B cell (primary cell): ENCODE measurements around the gene SULT1C4. TPM values are rescaled to one million over a fixed set of nuclear protein-coding genes. Genes with fewer than 3 reads are reported as not detected.

ENCODE experiments used
- ATAC-seq: fragments of 200-7000 bp; cut with Tn5 transposase; one replicate; pipeline ENCODE4 v1.10.0; 2021; ENCODE audit warnings: low read depth, mild to moderate bottlenecking, moderate number of reproducible peaks, moderate library complexity
- CTCF ChIA-PET: fragments of 350-600 bp; sonication (Branson Sonifier 250); formaldehyde crosslinking; loops from one replicate; lab custom pipeline; 2021; ENCODE audit warnings: antibody characterized with exemption, inconsistent platforms; lab: Charles Lee
- POLR2A ChIA-PET: fragments of 350-600 bp; sonication (Branson Sonifier 250); formaldehyde crosslinking; loops from one replicate; lab custom pipeline; 2021; ENCODE audit warnings: antibody characterized with exemption; lab: Charles Lee
- DNase-seq: peaks from one replicate; pipeline ENCODE4 v3.0.0; 2013
- H2AFZ ChIP-seq: 2 replicates; pipeline ENCODE4 v1.6.1; 2012; ENCODE audit warnings: mild to moderate bottlenecking, low read depth, low read length; ENCODE audit not compliant: insufficient read depth, poor library complexity, severe bottlenecking
- H3K27ac ChIP-seq, 2 donors: 1 replicate in 1 of 2; 2 replicates in 1 of 2; pipeline ENCODE4 v1.5.1; 2012 to 2013; ENCODE audit warnings: low read length in 2 of 2, mild to moderate bottlenecking in 2 of 2, moderate library complexity in 1 of 2
- H3K27me3 ChIP-seq, 4 experiments: fragments of 200-600 bp in 1 of 4; sonication (generic) in 1 of 4; replicated peaks in 1 of 4; 1 replicate in 2 of 4; 2 replicates in 2 of 4; pipeline versions ENCODE4 v1.6.1 to v1.7.0; 2013 to 2016; ENCODE audit warnings: low read length in 3 of 4, mild to moderate bottlenecking in 2 of 4, mixed read lengths in 1 of 4, moderate library complexity in 1 of 4; ENCODE audit not compliant: insufficient read depth in 4 of 4, control insufficient read depth in 3 of 4; ENCODE audit errors: control extremely low read depth in 1 of 4
- H3K36me3 ChIP-seq, 2 experiments: replicated peaks in 1 of 2; 1 replicate in 1 of 2; 2 replicates in 1 of 2; pipeline versions ENCODE4 v1.6.1 to v1.7.1; 2013; ENCODE audit warnings: low read length in 1 of 2; ENCODE audit not compliant: insufficient read depth in 2 of 2, control insufficient read depth in 1 of 2; ENCODE audit errors: control extremely low read depth in 1 of 2, extremely low read depth in 1 of 2
- H3K4me1 ChIP-seq, 2 donors: fragments of 200-600 bp in 1 of 2; sonication (generic) in 1 of 2; 1 replicate in 1 of 2; 2 replicates in 1 of 2; pipeline versions ENCODE4 v1.5.1 to v1.6.1; 2013 to 2017; ENCODE audit warnings: low read length in 2 of 2; ENCODE audit not compliant: control insufficient read depth in 2 of 2, insufficient read depth in 2 of 2
- H3K4me2 ChIP-seq: replicated peaks from 2 replicates; pipeline ENCODE3; 2012; ENCODE audit warnings: mild to moderate bottlenecking, low read depth, low read length; ENCODE audit not compliant: poor library complexity, severe bottlenecking
- H3K4me3 ChIP-seq, 5 experiments: fragments of 200-600 bp in 1 of 5; sonication (generic) in 1 of 5; 1 replicate in 3 of 5; 2 replicates in 2 of 5; pipeline versions ENCODE4 v1.5.1 to v1.7.0; 2011 to 2016; ENCODE audit warnings: low read length in 4 of 5, mild to moderate bottlenecking in 4 of 5, low read depth in 2 of 5, control low read depth in 1 of 5, moderate library complexity in 1 of 5; ENCODE audit not compliant: insufficient read depth in 1 of 5; ENCODE audit errors: control extremely low read depth in 1 of 5, extremely low read depth in 1 of 5
- H3K79me2 ChIP-seq: fragments of 200-600 bp; sonication (generic); one replicate; pipeline ENCODE4 v1.6.0; 2016; ENCODE audit warnings: low read length; ENCODE audit not compliant: control insufficient read depth, insufficient read depth
- H3K9ac ChIP-seq: fragments of 200-600 bp; sonication (generic); 2 replicates; pipeline ENCODE4 v1.6.1; 2017; ENCODE audit warnings: mild to moderate bottlenecking, low read length, moderate library complexity
- H3K9me3 ChIP-seq, 3 donors: one replicate each; pipeline versions ENCODE4 v1.6.1 to v1.7.1; 2013; ENCODE audit warnings: low read length in 2 of 3; ENCODE audit not compliant: control insufficient read depth in 2 of 3, insufficient read depth in 1 of 3; ENCODE audit errors: control extremely low read depth in 1 of 3
- H4K20me1 ChIP-seq: 2 replicates; pipeline ENCODE4 v1.6.0; 2012; ENCODE audit warnings: mild to moderate bottlenecking, low read length; ENCODE audit not compliant: insufficient read depth, control insufficient read depth, poor library complexity, severe bottlenecking
- H3K27ac Mint-ChIP-seq: one replicate; pipeline ENCODE4 v1.8.0; 2021; ENCODE audit warnings: mixed read lengths
- H3K27me3 Mint-ChIP-seq: one replicate; pipeline ENCODE4 v1.8.0; 2021; ENCODE audit warnings: mixed read lengths
- H3K4me1 Mint-ChIP-seq: one replicate; pipeline ENCODE4 v1.8.0; 2021; ENCODE audit warnings: mixed read lengths
- H3K4me3 Mint-ChIP-seq: one replicate; pipeline ENCODE4 v1.8.0; 2021; ENCODE audit warnings: mixed read lengths
- H3K9me3 Mint-ChIP-seq: one replicate; pipeline ENCODE4 v1.8.0; 2022; ENCODE audit warnings: mixed read lengths; ENCODE audit not compliant: insufficient read depth
- CTCF ChIP-seq: fragments of 200-600 bp; IDR thresholded peaks from one replicate; pipeline ENCODE4 v1.8.0; 2022; ENCODE audit warnings: antibody characterized with exemption, mild to moderate bottlenecking
- EZH2 ChIP-seq: IDR thresholded peaks from 2 replicates; pipeline ENCODE4 v1.6.1; 2012; ENCODE audit warnings: borderline replicate concordance, low read depth, mild to moderate bottlenecking, moderate library complexity, low read length; ENCODE audit not compliant: insufficient read depth, poor library complexity, severe bottlenecking
- WGBS: methylation state at CpG from one replicate; pipeline ENCODE4 v1.1.5; 2013; ENCODE audit warnings: missing lambda C conversion rate; ENCODE audit not compliant: insufficient coverage; 5-methylcytosine and 5-hydroxymethylcytosine counted together
- intact Hi-C: fragments of 100-400 bp; cut with micrococcal nuclease; formaldehyde crosslinking; loops from one replicate; pipeline ENCODE4 v1.10.0; 2022
- polyA plus RNA-seq: library from polyadenylated mRNA; depleted of rRNA; stranded (reverse); fragments of >200 nt; gene quantifications from 2 replicates; pipeline ENCODE4 v1.2.3, GENCODE V29; 2012
- total RNA-seq, 2 donors: library from RNA; stranded (reverse); fragments of 120-200 nt in 1 of 2; gene quantifications; 1 replicate in 1 of 2; 2 replicates in 1 of 2; pipeline versions ENCODE4 v1.2.3 to v1.2.4, GENCODE V29; 2013 to 2022

SULT1C4 gene
- total and polyA plus RNA-seq, 2 donors (not counting 1 experiment from before 2014, with no cell fraction given), result not detected

GRCh38 chr2:108385411-108386071 lies 7.8 kb downstream of the SULT1C4 start:
- Histone ChIP-seq H3K4me1 (no peaks in the 10 kb centered on the region), H3K27me3 (no peaks in the 10 kb centered on the region), H3K27ac (no peak overlapping the region), H2AFZ (no peak overlapping the region), H4K20me1 (no peaks in the 10 kb centered on the region), H3K36me3 (no peaks in the 10 kb centered on the region), H3K4me2 (no peak overlapping the region), H3K9ac (no peak overlapping the region), H3K4me3 (no peak overlapping the region), H3K79me2 (no peaks in the 10 kb centered on the region), H3K9me3 (no peaks in the 10 kb centered on the region)
- intact Hi-C loops, result no loop called here
- Mint-ChIP-seq H3K9me3 (peaks cover 3% of the 10 kb centered on the region), H3K27me3 (peaks cover 19% of the 10 kb centered on the region), H3K4me1 (no peaks in the 10 kb centered on the region), H3K27ac (no peak overlapping the region), H3K4me3 (no peak overlapping the region)
- ChIA-PET POLR2A (no interaction called here), CTCF (no interaction called here)
- WGBS, result 93% methylated on average over 4 of the region's 5 CpGs
- no peak for DNase-seq
- no peak for ATAC-seq
- TF ChIP-seq CTCF (no peak), EZH2 (no peak)

- TF ChIP-seq EZH2 (no peak), CTCF (no peak)
- no peak overlapping the region for H3K4me3 ChIP-seq
- H3K27ac ChIP-seq, result no peak overlapping the region
- ChIA-PET CTCF (interaction anchor here (1.6 kb wide), 1 partner anchor 196 kb away, joined by 5 read pairs; no protein-coding TSS in a partner anchor), POLR2A (no interaction called here)
- no peak for ATAC-seq
- no peak overlapping the region for H2AFZ ChIP-seq
- DNase-seq, result no peak
- no peak overlapping the region for H3K4me2 ChIP-seq
- no peaks in the 10 kb centered on the region for H3K36me3 ChIP-seq
- H3K27me3 ChIP-seq, result no peaks in the 10 kb centered on the region
- H3K9ac ChIP-seq, result no peak overlapping the region
- Mint-ChIP-seq H3K27me3 (peaks cover 21% of the 10 kb centered on the region), H3K4me3 (no peak overlapping the region), H3K4me1 (no peaks in the 10 kb centered on the region), H3K27ac (no peak overlapping the region), H3K9me3 (peaks cover 11% of the 10 kb centered on the region)
- H4K20me1 ChIP-seq, result no peaks in the 10 kb centered on the region
- peaks cover 0 to 10% (median 0%) of the 10 kb centered on the region in 3 donors for H3K9me3 ChIP-seq
- no peaks in the 10 kb centered on the region for H3K4me1 ChIP-seq
- WGBS, result 99% methylated on average over 9 of the region's 9 CpGs
- intact Hi-C loops, result no loop called here
- no peaks in the 10 kb centered on the region for H3K79me2 ChIP-seq
Measured at GRCh38 chr2:108388045-108388444, 10.3 kb downstream of the SULT1C4 start.
